Right lobe of liver (tissue), 4 donors: ENCODE measurements around the gene DBN1.

Experiments used
- CTCF ChIP-seq, 4 donors: fragments of 200-600 bp in 3 of 4; fragments of 450-650 bp in 1 of 4; IDR thresholded peaks; one replicate each; pipeline versions ENCODE4 v1.5.1 to v1.8.0; 2016 to 2022; ENCODE audit warnings: antibody characterized with exemption in 4 of 4, mild to moderate bottlenecking in 2 of 4
- POLR2A ChIP-seq: fragments of 450-650 bp; IDR thresholded peaks from one replicate; pipeline ENCODE4 v1.6.1; 2017; ENCODE audit warnings: antibody characterized with exemption, mild to moderate bottlenecking
- donor health status: DM: no; HTN: no; CAD: no.
- donor health status: DM: no; HTN: no; CAD: no.
- donor health status: DM: no; HTN: yes; CAD: no.

GRCh38 chr5:177444106-177445051 is 29.1 kb downstream of the DBN1 start:
- no peak for TF ChIP-seq CTCF (IDR thresholded peaks at IDR 0.05)
- no peak for TF ChIP-seq POLR2A
